22Rv1 (cell line): ENCODE measurements around the gene COL8A1.

Experiments used
- CTCF ChIP-seq: fragments of 450-650 bp; IDR thresholded peaks from 2 replicates; pipeline ENCODE4 v1.5.1; 2017; ENCODE audit warnings: mild to moderate bottlenecking
- ZFX ChIP-seq: fragments of 450-650 bp; IDR thresholded peaks from 2 replicates; pipeline ENCODE4 v1.6.1; 2017; ENCODE audit warnings: antibody characterized with exemption, borderline replicate concordance

- TF ChIP-seq CTCF, result no peak
- no peak for TF ChIP-seq ZFX
These were observed 126.9 kb downstream of the COL8A1 start for GRCh38 chr3:99765042-99765942.
